ENCODE measurements around the gene SHQ1.
A peak's percentile ranks its signal among the peaks of the same experiment; 100 is the strongest.

The SHQ1 gene

DNA sequence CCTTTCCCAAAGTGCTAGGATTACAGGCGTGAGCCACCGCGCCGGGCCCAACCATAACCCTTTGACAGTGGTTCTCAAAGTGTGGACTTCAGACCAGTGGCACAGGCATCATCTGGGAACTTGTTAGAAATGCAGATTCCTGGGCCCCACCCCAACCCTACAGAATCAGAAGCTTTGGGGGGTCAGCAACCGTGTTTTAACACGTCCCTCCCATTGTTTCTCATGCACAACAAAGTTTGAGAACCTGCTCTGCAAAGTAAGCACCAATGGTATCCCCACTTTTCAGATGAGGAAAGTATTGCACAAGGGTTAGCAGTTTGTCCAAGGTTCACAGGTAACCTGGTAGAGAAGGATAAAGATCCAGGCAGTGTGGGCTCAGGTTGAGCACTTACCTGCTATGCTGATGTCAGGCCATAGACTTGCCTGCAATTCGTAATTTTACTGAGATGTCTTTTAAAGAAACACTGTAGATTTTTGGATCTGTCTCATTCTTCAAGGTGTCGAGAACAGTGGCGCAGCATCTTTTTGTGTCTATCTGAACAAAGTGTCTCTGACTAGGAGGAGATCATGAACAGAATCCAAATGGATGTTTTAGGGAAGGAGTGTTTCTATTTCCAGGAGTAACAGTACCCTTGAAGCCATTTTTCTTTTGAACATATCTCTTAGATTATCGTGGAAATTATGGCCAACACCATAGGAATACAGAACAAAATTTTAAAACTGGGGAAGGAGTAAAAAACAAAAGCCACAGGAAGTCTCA lies 42.1 kb upstream of the SHQ1 start:
- ATAC-seq: no peak
- TF ChIP-seq ZNF8 (CRISPR knock-in tag; IDR thresholded peaks at IDR 0.05) (no peak), OSR1 (CRISPR knock-in tag; IDR thresholded peaks at IDR 0.05) (no peak), RARB (CRISPR knock-in tag; IDR thresholded peaks at IDR 0.05) (no peak), GLIS3 (CRISPR knock-in tag; IDR thresholded peaks at IDR 0.05) (no peak), TOX (CRISPR knock-in tag; IDR thresholded peaks at IDR 0.05; ENCODE audit: borderline replicate concordance) (no peak), BACH2 (CRISPR knock-in tag; IDR thresholded peaks at IDR 0.05; ENCODE audit: borderline replicate concordance) (no peak), ESRRG (CRISPR knock-in tag; IDR thresholded peaks at IDR 0.05) (no peak), ARNTL (CRISPR knock-in tag; IDR thresholded peaks at IDR 0.05; ENCODE audit: borderline replicate concordance, low read depth) (no peak), ZFP3 (CRISPR knock-in tag; IDR thresholded peaks at IDR 0.05) (no peak), PPARA (CRISPR knock-in tag; IDR thresholded peaks at IDR 0.05; ENCODE audit: borderline replicate concordance) (no peak), TCF4 (CRISPR knock-in tag; IDR thresholded peaks at IDR 0.05; ENCODE audit: borderline replicate concordance) (no peak), ZFP30 (CRISPR knock-in tag; IDR thresholded peaks at IDR 0.05) (no peak), ISL1 (CRISPR knock-in tag; IDR thresholded peaks at IDR 0.05) (no peak)
- TF ChIP-seq, protein P1, sequence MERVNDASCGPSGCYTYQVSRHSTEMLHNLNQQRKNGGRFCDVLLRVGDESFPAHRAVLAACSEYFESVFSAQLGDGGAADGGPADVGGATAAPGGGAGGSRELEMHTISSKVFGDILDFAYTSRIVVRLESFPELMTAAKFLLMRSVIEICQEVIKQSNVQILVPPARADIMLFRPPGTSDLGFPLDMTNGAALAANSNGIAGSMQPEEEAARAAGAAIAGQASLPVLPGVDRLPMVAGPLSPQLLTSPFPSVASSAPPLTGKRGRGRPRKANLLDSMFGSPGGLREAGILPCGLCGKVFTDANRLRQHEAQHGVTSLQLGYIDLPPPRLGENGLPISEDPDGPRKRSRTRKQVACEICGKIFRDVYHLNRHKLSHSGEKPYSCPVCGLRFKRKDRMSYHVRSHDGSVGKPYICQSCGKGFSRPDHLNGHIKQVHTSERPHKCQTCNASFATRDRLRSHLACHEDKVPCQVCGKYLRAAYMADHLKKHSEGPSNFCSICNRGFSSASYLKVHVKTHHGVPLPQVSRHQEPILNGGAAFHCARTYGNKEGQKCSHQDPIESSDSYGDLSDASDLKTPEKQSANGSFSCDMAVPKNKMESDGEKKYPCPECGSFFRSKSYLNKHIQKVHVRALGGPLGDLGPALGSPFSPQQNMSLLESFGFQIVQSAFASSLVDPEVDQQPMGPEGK (CRISPR knock-in tag; IDR thresholded peaks at IDR 0.05; ENCODE audit: borderline replicate concordance): no peak
- TF ChIP-seq, protein P2, sequence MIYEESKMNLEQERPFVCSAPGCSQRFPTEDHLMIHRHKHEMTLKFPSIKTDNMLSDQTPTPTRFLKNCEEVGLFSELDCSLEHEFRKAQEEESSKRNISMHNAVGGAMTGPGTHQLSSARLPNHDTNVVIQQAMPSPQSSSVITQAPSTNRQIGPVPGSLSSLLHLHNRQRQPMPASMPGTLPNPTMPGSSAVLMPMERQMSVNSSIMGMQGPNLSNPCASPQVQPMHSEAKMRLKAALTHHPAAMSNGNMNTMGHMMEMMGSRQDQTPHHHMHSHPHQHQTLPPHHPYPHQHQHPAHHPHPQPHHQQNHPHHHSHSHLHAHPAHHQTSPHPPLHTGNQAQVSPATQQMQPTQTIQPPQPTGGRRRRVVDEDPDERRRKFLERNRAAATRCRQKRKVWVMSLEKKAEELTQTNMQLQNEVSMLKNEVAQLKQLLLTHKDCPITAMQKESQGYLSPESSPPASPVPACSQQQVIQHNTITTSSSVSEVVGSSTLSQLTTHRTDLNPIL (CRISPR knock-in tag; IDR thresholded peaks at IDR 0.05; ENCODE audit: low read depth): no peak

DNA sequence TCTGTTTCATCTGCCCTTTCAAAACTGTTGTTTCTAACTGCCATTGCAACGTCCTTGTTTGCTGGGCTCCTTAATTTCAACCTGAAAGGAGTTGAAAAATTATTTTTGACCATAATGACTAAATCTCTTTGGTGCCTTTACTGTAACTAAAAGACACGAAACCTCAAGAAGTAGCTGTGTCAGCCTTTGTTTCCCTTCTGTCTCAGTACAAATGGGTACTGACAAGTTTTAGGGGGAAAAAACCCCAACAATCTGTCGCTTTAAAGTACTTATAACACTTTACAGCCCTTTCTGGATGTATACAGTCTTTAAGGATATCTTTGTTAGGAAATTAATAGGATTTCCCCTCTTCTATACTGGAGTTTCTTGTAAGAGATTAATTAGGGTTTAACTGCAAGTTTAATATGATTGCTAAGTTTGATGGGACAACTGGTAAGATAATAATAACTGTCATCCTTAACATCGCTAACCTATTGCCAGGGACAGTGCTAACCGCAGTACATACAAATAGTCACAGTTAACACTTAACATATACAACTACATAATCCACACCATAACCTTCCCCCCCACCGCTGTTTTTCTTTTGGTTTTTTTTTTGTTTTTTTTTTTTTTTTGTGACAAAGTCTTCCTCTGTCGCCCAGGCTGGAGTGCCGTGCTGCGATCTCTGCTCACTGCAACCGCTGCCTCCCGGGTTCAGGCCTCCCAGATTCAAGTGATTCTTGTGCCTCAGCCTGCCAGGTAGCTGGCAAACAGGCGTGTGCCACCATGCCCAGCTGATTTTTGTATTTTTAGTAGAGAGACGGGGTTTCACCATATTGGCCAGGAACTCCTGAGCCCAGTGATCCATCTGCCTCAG lies 41.3 kb upstream of the SHQ1 start:
- no peak for ATAC-seq
- TF ChIP-seq ESRRG (CRISPR knock-in tag; IDR thresholded peaks at IDR 0.05) (no peak), TCF4 (CRISPR knock-in tag; IDR thresholded peaks at IDR 0.05; ENCODE audit: borderline replicate concordance) (no peak), ZFP30 (CRISPR knock-in tag; IDR thresholded peaks at IDR 0.05) (no peak), ZFP3 (CRISPR knock-in tag; IDR thresholded peaks at IDR 0.05) (no peak), ZNF565 (CRISPR knock-in tag; conservative IDR thresholded peaks at IDR 0.05; ENCODE audit: low read depth) (no peak)

DNA sequence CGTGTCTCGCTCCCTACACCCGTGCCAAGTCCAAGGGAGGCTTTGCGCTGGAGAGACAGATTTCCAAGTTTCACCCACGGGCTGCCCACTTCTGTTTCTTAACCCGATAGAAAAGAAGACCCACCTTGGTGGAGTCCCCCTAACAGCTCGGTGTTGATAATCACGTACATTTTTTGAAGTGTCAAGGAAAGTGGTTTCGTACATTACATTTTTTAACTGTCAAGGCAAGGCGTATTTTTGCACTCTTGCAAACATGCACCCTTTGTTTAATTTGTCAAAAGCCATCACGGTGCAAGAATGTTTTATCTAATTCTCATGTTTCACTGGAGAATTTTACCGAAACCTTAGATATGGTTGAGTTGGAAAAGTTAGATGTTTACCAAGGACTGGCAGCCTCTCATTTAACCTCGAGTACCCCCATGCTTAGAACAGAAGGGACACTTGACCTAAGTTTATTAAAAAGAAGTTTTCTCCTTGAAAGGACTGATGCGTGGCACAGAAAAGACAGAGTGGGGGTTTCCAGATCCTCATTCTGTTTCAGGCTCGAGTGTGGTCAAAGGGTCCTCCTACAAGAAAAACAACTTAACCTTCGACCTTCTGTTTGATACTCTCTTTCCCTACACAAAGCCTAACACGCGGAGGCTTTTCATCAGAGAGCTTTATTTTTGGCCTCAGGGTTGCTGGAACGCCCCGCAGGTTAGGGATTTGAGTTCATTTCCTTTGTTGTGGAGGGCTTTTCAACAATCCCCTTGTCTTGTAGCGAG lies 40.5 kb upstream of the SHQ1 start:
- no peak for ATAC-seq
- TF ChIP-seq, protein P1 (CRISPR knock-in tag; IDR thresholded peaks at IDR 0.05; ENCODE audit: borderline replicate concordance): no peak
- TF ChIP-seq ESRRG (CRISPR knock-in tag; IDR thresholded peaks at IDR 0.05): no peak
- no peak for TF ChIP-seq PPARA (CRISPR knock-in tag; IDR thresholded peaks at IDR 0.05; ENCODE audit: borderline replicate concordance)

GRCh38 chr3:72887705-72888545 lies 39.7 kb upstream of the SHQ1 start, which contains the start of gene GXYLT2:
Gene GXYLT2 (plus strand): TSS chr3:72888046. CDS start chr3:72888234, 188 bp downstream.
- peak; percentile 81 for ATAC-seq
- TF ChIP-seq, protein P3, sequence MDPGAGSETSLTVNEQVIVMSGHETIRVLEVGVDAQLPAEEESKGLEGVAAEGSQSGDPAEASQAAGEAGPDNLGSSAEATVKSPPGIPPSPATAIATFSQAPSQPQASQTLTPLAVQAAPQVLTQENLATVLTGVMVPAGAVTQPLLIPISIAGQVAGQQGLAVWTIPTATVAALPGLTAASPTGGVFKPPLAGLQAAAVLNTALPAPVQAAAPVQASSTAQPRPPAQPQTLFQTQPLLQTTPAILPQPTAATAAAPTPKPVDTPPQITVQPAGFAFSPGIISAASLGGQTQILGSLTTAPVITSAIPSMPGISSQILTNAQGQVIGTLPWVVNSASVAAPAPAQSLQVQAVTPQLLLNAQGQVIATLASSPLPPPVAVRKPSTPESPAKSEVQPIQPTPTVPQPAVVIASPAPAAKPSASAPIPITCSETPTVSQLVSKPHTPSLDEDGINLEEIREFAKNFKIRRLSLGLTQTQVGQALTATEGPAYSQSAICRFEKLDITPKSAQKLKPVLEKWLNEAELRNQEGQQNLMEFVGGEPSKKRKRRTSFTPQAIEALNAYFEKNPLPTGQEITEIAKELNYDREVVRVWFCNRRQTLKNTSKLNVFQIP (CRISPR knock-in tag; IDR thresholded peaks at IDR 0.05; ENCODE audit: borderline replicate concordance, low read depth): no peak
- TF ChIP-seq ZNF8 (CRISPR knock-in tag; IDR thresholded peaks at IDR 0.05) (no peak), ARNTL (CRISPR knock-in tag; IDR thresholded peaks at IDR 0.05; ENCODE audit: borderline replicate concordance, low read depth) (no peak), ESRRG (CRISPR knock-in tag; IDR thresholded peaks at IDR 0.05) (no peak), ISL1 (CRISPR knock-in tag; IDR thresholded peaks at IDR 0.05) (no peak), ZNF565 (CRISPR knock-in tag; conservative IDR thresholded peaks at IDR 0.05; ENCODE audit: low read depth) (no peak), ZNF70 (CRISPR knock-in tag; IDR thresholded peaks at IDR 0.05) (no peak), ZFP30 (CRISPR knock-in tag; IDR thresholded peaks at IDR 0.05) (no peak)
- TF ChIP-seq, protein P4, sequence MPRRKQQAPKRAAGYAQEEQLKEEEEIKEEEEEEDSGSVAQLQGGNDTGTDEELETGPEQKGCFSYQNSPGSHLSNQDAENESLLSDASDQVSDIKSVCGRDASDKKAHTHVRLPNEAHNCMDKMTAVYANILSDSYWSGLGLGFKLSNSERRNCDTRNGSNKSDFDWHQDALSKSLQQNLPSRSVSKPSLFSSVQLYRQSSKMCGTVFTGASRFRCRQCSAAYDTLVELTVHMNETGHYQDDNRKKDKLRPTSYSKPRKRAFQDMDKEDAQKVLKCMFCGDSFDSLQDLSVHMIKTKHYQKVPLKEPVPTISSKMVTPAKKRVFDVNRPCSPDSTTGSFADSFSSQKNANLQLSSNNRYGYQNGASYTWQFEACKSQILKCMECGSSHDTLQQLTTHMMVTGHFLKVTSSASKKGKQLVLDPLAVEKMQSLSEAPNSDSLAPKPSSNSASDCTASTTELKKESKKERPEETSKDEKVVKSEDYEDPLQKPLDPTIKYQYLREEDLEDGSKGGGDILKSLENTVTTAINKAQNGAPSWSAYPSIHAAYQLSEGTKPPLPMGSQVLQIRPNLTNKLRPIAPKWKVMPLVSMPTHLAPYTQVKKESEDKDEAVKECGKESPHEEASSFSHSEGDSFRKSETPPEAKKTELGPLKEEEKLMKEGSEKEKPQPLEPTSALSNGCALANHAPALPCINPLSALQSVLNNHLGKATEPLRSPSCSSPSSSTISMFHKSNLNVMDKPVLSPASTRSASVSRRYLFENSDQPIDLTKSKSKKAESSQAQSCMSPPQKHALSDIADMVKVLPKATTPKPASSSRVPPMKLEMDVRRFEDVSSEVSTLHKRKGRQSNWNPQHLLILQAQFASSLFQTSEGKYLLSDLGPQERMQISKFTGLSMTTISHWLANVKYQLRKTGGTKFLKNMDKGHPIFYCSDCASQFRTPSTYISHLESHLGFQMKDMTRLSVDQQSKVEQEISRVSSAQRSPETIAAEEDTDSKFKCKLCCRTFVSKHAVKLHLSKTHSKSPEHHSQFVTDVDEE (CRISPR knock-in tag; IDR thresholded peaks at IDR 0.05): no peak

All from SK-N-SH treated with all-trans-retinoic acid at 6 μM for 48 hours (cell line).